ENCODE measurements around the gene SLC23A2. TPM values are rescaled to one million over a fixed set of nuclear protein-coding genes. Genes with fewer than 3 reads are reported as not detected.

The SLC23A2 gene
- total RNA-seq, 4 donors from 2014 or later = 2.6 to 3.6 (median 3.1) TPM

- peaks cover 0 to 9% of the 10 kb centered on the region in 2 donors for H3K36me3 ChIP-seq
- H3K9me3 ChIP-seq = no peaks in the 10 kb centered on the region
- TF ChIP-seq CTCF (IDR thresholded peaks at IDR 0.05 in 4 of 5, conservative IDR thresholded peaks at IDR 0.05 in 1 of 5) = no peak
- no peak for TF ChIP-seq POLR2A (IDR thresholded peaks at IDR 0.05)
- in situ Hi-C loops (cut with MboI; ENCODE audit: low sequenced_read_pairs in 4 of 4) (no loop called here), intact Hi-C loops (cut with DNase I; ENCODE audit: low total_unique reads) (no loop called here)
- H3K27me3 ChIP-seq = no peaks in the 10 kb centered on the region
- no peak overlapping the region for H3K27ac ChIP-seq
- DNase-seq (no peak), ATAC-seq (no peak)
- peaks cover 14 to 19% of the 10 kb centered on the region in 2 donors for H3K4me1 ChIP-seq
- no peak overlapping the region for H3K4me3 ChIP-seq
Observed at GRCh38 chr20:4971064-4971463, 30.2 kb downstream of the SLC23A2 start.

- Histone ChIP-seq H3K27me3 (no peaks in the 10 kb centered on the region), H3K4me3 (no peak overlapping the region), H3K9me3 (no peaks in the 10 kb centered on the region), H3K27ac (no peak overlapping the region), H3K4me1 (peaks cover 0 to 6% of the 10 kb centered on the region in 2 donors), H3K36me3 (peaks cover 0 to 9% of the 10 kb centered on the region in 2 donors)
- in situ Hi-C loops (cut with MboI; ENCODE audit: low sequenced_read_pairs in 4 of 4) = no loop called here
- no peak for ATAC-seq
- TF ChIP-seq POLR2A (IDR thresholded peaks at IDR 0.05) (no peak), CTCF (IDR thresholded peaks at IDR 0.05 in 4 of 5, conservative IDR thresholded peaks at IDR 0.05 in 1 of 5) (no peak)
- no peak for DNase-seq
- intact Hi-C loops (cut with DNase I; ENCODE audit: low total_unique reads) = no loop called here
Observed at GRCh38 chr20:4967752-4968477, 33.4 kb downstream of the SLC23A2 start.

- no peak for TF ChIP-seq CTCF (IDR thresholded peaks at IDR 0.05 in 4 of 5, conservative IDR thresholded peaks at IDR 0.05 in 1 of 5)
- TF ChIP-seq POLR2A (IDR thresholded peaks at IDR 0.05) = no peak
- intact Hi-C loops (cut with DNase I; ENCODE audit: low total_unique reads) (no loop called here), in situ Hi-C loops (cut with MboI; ENCODE audit: low sequenced_read_pairs in 4 of 4) (no loop called here)
- Histone ChIP-seq H3K4me3 (no peak overlapping the region), H3K4me1 (no peaks in the 10 kb centered on the region), H3K36me3 (peaks cover 0 to 9% of the 10 kb centered on the region in 2 donors), H3K27me3 (no peaks in the 10 kb centered on the region), H3K27ac (no peak overlapping the region), H3K9me3 (no peaks in the 10 kb centered on the region)
- DNase-seq (no peak), ATAC-seq (no peak)
Observed at GRCh38 chr20:4966826-4967751, 34.2 kb downstream of the SLC23A2 start.

- Histone ChIP-seq H3K36me3 (no peaks in the 10 kb centered on the region), H3K4me3 (no peak overlapping the region), H3K27me3 (no peaks in the 10 kb centered on the region), H3K27ac (no peak overlapping the region), H3K4me1 (peaks cover 0 to 3% of the 10 kb centered on the region in 2 donors), H3K9me3 (no peaks in the 10 kb centered on the region)
- intact Hi-C loops (cut with DNase I; ENCODE audit: low total_unique reads) = no loop called here
- ATAC-seq = no peak
- TF ChIP-seq CTCF (IDR thresholded peaks at IDR 0.05 in 4 of 5, conservative IDR thresholded peaks at IDR 0.05 in 1 of 5) (no peak), POLR2A (IDR thresholded peaks at IDR 0.05) (no peak)
- DNase-seq = no peak
- in situ Hi-C loops (cut with MboI; ENCODE audit: low sequenced_read_pairs in 4 of 4) = no loop called here
Observed at GRCh38 chr20:4962241-4962855, 39.0 kb downstream of the SLC23A2 start.
